T-helper 9 cell (primary cell): ENCODE measurements around the gene ZBTB25.
"Not testable (repeated sequence)": the region's sequence is repeated elsewhere in the genome, so short reads cannot be mapped to it uniquely, and the experiment has no call there.

Source experiments
- DNase-seq: peaks from one replicate; pipeline ENCODE4 v3.0.0-alpha.2; 2020
- total RNA-seq, 2 donors: gene quantifications; one replicate each; lab custom pipeline; 2026; lab: John Stamatoyannopoulos, UW

The ZBTB25 gene
- total RNA-seq = 79.2 to 112 reads per million in 2 donors

- peak; percentile 98 for DNase-seq
Measured at GRCh38 chr14:64503434-64504309, at the start of gene ZBTB25. Gene ZBTB25, minus strand, starts transcription at chr14:64503838. Its CDS starts 13,305 bp downstream, at chr14:64490533.

GRCh38 chr14:64550621-64551333 lies 47.1 kb upstream of the ZBTB25 start:
- no peak for DNase-seq

- peak; percentile 33 for DNase-seq
Measured at GRCh38 chr14:64549791-64550620, 46.4 kb upstream of the ZBTB25 start, which contains the start of gene PPP1R36. Gene PPP1R36, plus strand, starts transcription at chr14:64549961. Its CDS starts 37 bp downstream, at chr14:64549998.

- DNase-seq = no peak
Measured at GRCh38 chr14:64549016-64549415, 45.4 kb upstream of the ZBTB25 start.

- no peak for DNase-seq
Measured at GRCh38 chr14:64544607-64545312, 41.1 kb upstream of the ZBTB25 start.

- DNase-seq = no peak
Measured at GRCh38 chr14:64542836-64543201, 39.2 kb upstream of the ZBTB25 start.

GRCh38 chr14:64541972-64542835 lies 38.6 kb upstream of the ZBTB25 start:
- no peak for DNase-seq

GRCh38 chr14:64541261-64541971 lies 37.8 kb upstream of the ZBTB25 start:
- peak; percentile 3 for DNase-seq

GRCh38 chr14:64540208-64541202 lies 36.9 kb upstream of the ZBTB25 start, which contains the start of gene HSPA2:
Gene HSPA2, plus strand, starts transcription at chr14:64540741. Its CDS starts 109 bp downstream, at chr14:64540850.
- peak; percentile 89 for DNase-seq

- no peak for DNase-seq
Measured at GRCh38 chr14:64536488-64537245, 33.0 kb upstream of the ZBTB25 start.

GRCh38 chr14:64531567-64531966 lies 27.9 kb upstream of the ZBTB25 start:
- no peak for DNase-seq

GRCh38 chr14:64525354-64525753 lies 21.7 kb upstream of the ZBTB25 start:
- no peak for DNase-seq

GRCh38 chr14:64522591-64523355 lies 19.1 kb upstream of the ZBTB25 start:
- DNase-seq = no peak

GRCh38 chr14:64520699-64521098 lies 17.1 kb upstream of the ZBTB25 start:
- no peak for DNase-seq

- DNase-seq = no peak
Measured at GRCh38 chr14:64518229-64518628, 14.6 kb upstream of the ZBTB25 start.

- not testable (repeated sequence) for DNase-seq
Measured at GRCh38 chr14:64517667-64518066, 14.0 kb upstream of the ZBTB25 start.

GRCh38 chr14:64516969-64517368 lies 13.3 kb upstream of the ZBTB25 start:
- DNase-seq = no peak
